Tibial artery (tissue), 4 donors: ENCODE results near the gene HOXA10.

ENCODE experiments used
- DNase-seq, 2 donors: peaks; one replicate each; pipeline ENCODE4 v3.0.0-alpha.2; 2019
- H3K27ac ChIP-seq, 2 donors: fragments of 200-600 bp; sonication (generic) in 1 of 2; 1 replicate in 1 of 2; 2 replicates in 1 of 2; pipeline ENCODE4 v1.5.1; 2018 to 2019; ENCODE audit warnings: mild to moderate bottlenecking in 1 of 2
- H3K27me3 ChIP-seq, 2 donors: fragments of 200-600 bp; sonication (generic) in 1 of 2; one replicate each; pipeline versions ENCODE4 v1.5.1 to v1.6.0; 2016 to 2019
- H3K36me3 ChIP-seq, 3 donors: fragments of 200-600 bp; sonication (generic) in 2 of 3; one replicate each; pipeline ENCODE4 v1.5.1; 2016 to 2019; ENCODE audit warnings: mild to moderate bottlenecking in 2 of 3
- H3K4me1 ChIP-seq, 4 donors: fragments of 200-600 bp; sonication (generic) in 2 of 4; 1 replicate in 3 of 4; 2 replicates in 1 of 4; pipeline ENCODE4 v1.5.1; 2016 to 2019
- H3K4me3 ChIP-seq, 2 donors: fragments of 200-600 bp; sonication (generic) in 1 of 2; 1 replicate in 1 of 2; 2 replicates in 1 of 2; pipeline ENCODE4 v1.5.1; 2018 to 2019; ENCODE audit warnings: mild to moderate bottlenecking in 2 of 2
- H3K9me3 ChIP-seq, 3 donors: fragments of 200-600 bp; sonication (generic) in 1 of 3; one replicate each; pipeline ENCODE4 v1.5.1; 2016 to 2019
- CTCF ChIP-seq, 2 experiments: fragments of 200-600 bp in 1 of 2; fragments of 450-650 bp in 1 of 2; IDR thresholded peaks; one replicate each; pipeline ENCODE4 v1.5.1; 2017 to 2019; ENCODE audit warnings: antibody characterized with exemption in 2 of 2, mild to moderate bottlenecking in 1 of 2, moderate library complexity in 1 of 2
- intact Hi-C: fragments of 100-400 bp; cut with DNase I; formaldehyde crosslinking; loops from one replicate; pipeline ENCODE4 v1.15.0; 2023; ENCODE audit warnings: low total_unique reads

The HOXA10 gene

GRCh38 chr7:27145165-27145913 lies 28.8 kb downstream of the HOXA10 start:
- Histone ChIP-seq H3K4me3 (no peak overlapping the region), H3K27ac (no peak overlapping the region), H3K27me3 (no peaks in the 10 kb centered on the region), H3K36me3 (peaks cover 40 to 47% (median 42%) of the 10 kb centered on the region in 3 donors), H3K4me1 (peaks cover 10 to 35% (median 27%) of the 10 kb centered on the region in 4 donors), H3K9me3 (no peaks in the 10 kb centered on the region)
- TF ChIP-seq CTCF (IDR thresholded peaks at IDR 0.05) = no peak
- peak in 1 of 2 donors; percentile 64 for DNase-seq
- intact Hi-C loops = no loop called here

- Histone ChIP-seq H3K4me1 (peaks cover 10 to 29% (median 24%) of the 10 kb centered on the region in 4 donors), H3K27ac (no peak overlapping the region), H3K4me3 (no peak overlapping the region), H3K36me3 (peaks cover 45 to 49% (median 48%) of the 10 kb centered on the region in 3 donors), H3K27me3 (no peaks in the 10 kb centered on the region), H3K9me3 (no peaks in the 10 kb centered on the region)
- no peak for TF ChIP-seq CTCF (IDR thresholded peaks at IDR 0.05)
- peak in 1 of 2 donors; percentile 55 for DNase-seq
- intact Hi-C loops = loop anchor here (5.0 kb wide), 1 partner anchor 47 kb away; the partner anchor contains the start of gene HOXA1
Measured at GRCh38 chr7:27144781-27145164, 29.3 kb downstream of the HOXA10 start.

- Histone ChIP-seq H3K4me3 (peak overlapping the region in 1 of 2 donors; percentile 49), H3K36me3 (peaks cover 50 to 55% (median 52%) of the 10 kb centered on the region in 3 donors), H3K9me3 (no peaks in the 10 kb centered on the region), H3K27me3 (no peaks in the 10 kb centered on the region), H3K4me1 (peaks cover 8 to 23% (median 19%) of the 10 kb centered on the region in 4 donors), H3K27ac (no peak overlapping the region)
- TF ChIP-seq CTCF (IDR thresholded peaks at IDR 0.05) = no peak
- intact Hi-C loops = loop anchor here (5.0 kb wide), 1 partner anchor 47 kb away; the partner anchor contains the start of gene HOXA1
- no peak for DNase-seq
Measured at GRCh38 chr7:27143950-27144780, 30.0 kb downstream of the HOXA10 start.

- H3K4me3 ChIP-seq = peak within 1 kb of the TSS; percentile 39 to 49
- intact Hi-C loops = loop anchor here (5.0 kb wide), 1 partner anchor 46 kb away; the partner anchor contains the start of gene HOXA1
Measured at GRCh38 chr7:27143023-27143949, 30.8 kb downstream of the HOXA10 start, which contains the start of gene HOXA5. Gene HOXA5, minus strand, starts transcription at chr7:27143681. Its CDS starts 74 bp downstream, at chr7:27143607.

More at GRCh38 chr7:27143023-27143949, 30.8 kb downstream of the HOXA10 start, which contains the start of gene HOXA5:
- peaks cover 0 to 19% (median 12%) of the 10 kb centered on the region in 4 donors for H3K4me1 ChIP-seq
- H3K27ac ChIP-seq = peak within 1 kb of the TSS; percentile 52 to 58
- H3K27me3 ChIP-seq = no peaks in the 10 kb centered on the region
- H3K9me3 ChIP-seq = no peaks in the 10 kb centered on the region
- peaks cover 50 to 55% (median 52%) of the 10 kb centered on the region in 3 donors for H3K36me3 ChIP-seq
- peak; percentile 39 to 40 for TF ChIP-seq CTCF (IDR thresholded peaks at IDR 0.05)
- peak; percentile 63 to 73 for DNase-seq
